ENCODE measurements around the gene DOK6.

GRCh38 chr18:69400976-69401225 is 213 bp downstream of the DOK6 start:
- TF ChIP-seq, protein P1, sequence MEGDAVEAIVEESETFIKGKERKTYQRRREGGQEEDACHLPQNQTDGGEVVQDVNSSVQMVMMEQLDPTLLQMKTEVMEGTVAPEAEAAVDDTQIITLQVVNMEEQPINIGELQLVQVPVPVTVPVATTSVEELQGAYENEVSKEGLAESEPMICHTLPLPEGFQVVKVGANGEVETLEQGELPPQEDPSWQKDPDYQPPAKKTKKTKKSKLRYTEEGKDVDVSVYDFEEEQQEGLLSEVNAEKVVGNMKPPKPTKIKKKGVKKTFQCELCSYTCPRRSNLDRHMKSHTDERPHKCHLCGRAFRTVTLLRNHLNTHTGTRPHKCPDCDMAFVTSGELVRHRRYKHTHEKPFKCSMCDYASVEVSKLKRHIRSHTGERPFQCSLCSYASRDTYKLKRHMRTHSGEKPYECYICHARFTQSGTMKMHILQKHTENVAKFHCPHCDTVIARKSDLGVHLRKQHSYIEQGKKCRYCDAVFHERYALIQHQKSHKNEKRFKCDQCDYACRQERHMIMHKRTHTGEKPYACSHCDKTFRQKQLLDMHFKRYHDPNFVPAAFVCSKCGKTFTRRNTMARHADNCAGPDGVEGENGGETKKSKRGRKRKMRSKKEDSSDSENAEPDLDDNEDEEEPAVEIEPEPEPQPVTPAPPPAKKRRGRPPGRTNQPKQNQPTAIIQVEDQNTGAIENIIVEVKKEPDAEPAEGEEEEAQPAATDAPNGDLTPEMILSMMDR (IDR thresholded peaks at IDR 0.05; ENCODE audit: extremely low read depth in 1 of 2, insufficient read depth in 1 of 2, low read depth in 1 of 2, low read length in 2 of 2), result no peak
- TF ChIP-seq EZH2 (IDR thresholded peaks at IDR 0.05; ENCODE audit: borderline replicate concordance, low read depth, low read length, severe bottlenecking) (no peak), POLR2A (IDR thresholded peaks at IDR 0.05; ENCODE audit: low read depth, low read length) (no peak), POLR2AphosphoS5 (IDR thresholded peaks at IDR 0.05; ENCODE audit: insufficient read depth, low read depth, low read length) (no peak)

Data from endothelial cell of umbilical vein (primary cell).